OCI-LY1 (cell line): ENCODE measurements around the gene BZW2.
A peak's percentile ranks its signal among the peaks of the same experiment; 100 is the strongest.

Experiments
- H2AFZ ChIP-seq: fragments of 200-600 bp; sonication (generic), shearing (Covaris generic); 2 replicates; pipeline ENCODE4 v1.6.0; 2014; ENCODE audit warnings: antibody characterized with exemption, mild to moderate bottlenecking, low read length
- H3F3A ChIP-seq: fragments of 200-600 bp; sonication (generic), shearing (Covaris generic); 2 replicates; pipeline ENCODE4 v1.6.0; 2014; ENCODE audit warnings: mild to moderate bottlenecking, antibody characterized with exemption, low read length, moderate library complexity; ENCODE audit not compliant: insufficient read depth
- H3K27ac ChIP-seq: fragments of 200-600 bp; sonication (generic); 2 replicates; pipeline ENCODE4 v1.5.1; 2014; ENCODE audit warnings: low read length, mixed run types, mild to moderate bottlenecking, low read depth; ENCODE audit not compliant: poor library complexity, severe bottlenecking
- H3K27me3 ChIP-seq: fragments of 200-600 bp; sonication (generic); 2 replicates; pipeline ENCODE4 v1.6.0; 2014; ENCODE audit warnings: antibody characterized with exemption, mild to moderate bottlenecking, low read length, moderate library complexity; ENCODE audit not compliant: insufficient read depth
- H3K36me3 ChIP-seq: fragments of 200-600 bp; sonication (generic); 2 replicates; pipeline ENCODE4 v1.6.1; 2014; ENCODE audit warnings: mild to moderate bottlenecking, antibody characterized with exemption, low read length, moderate library complexity, mixed read lengths; ENCODE audit not compliant: insufficient read depth
- H3K4me1 ChIP-seq: fragments of 200-600 bp; sonication (generic); 2 replicates; pipeline ENCODE4 v1.5.1; 2014; ENCODE audit warnings: mild to moderate bottlenecking, low read length, moderate library complexity; ENCODE audit not compliant: insufficient read depth, severe bottlenecking
- H3K4me2 ChIP-seq: fragments of 200-600 bp; sonication (generic), shearing (Covaris generic); 2 replicates; pipeline ENCODE4 v1.6.1; 2014; ENCODE audit warnings: low read length
- H3K4me3 ChIP-seq: fragments of 200-600 bp; sonication (generic); 2 replicates; pipeline ENCODE4 v1.5.1; 2014; ENCODE audit warnings: low read length, low read depth, mild to moderate bottlenecking, mixed read lengths; ENCODE audit not compliant: poor library complexity, severe bottlenecking
- H3K79me2 ChIP-seq: fragments of 200-600 bp; shearing (Covaris generic); 2 replicates; pipeline ENCODE4 v1.6.1; 2016; ENCODE audit warnings: mixed run types, low read length, mixed read lengths; ENCODE audit not compliant: insufficient read depth
- H3K9ac ChIP-seq: fragments of 200-600 bp; sonication (generic), shearing (Covaris generic); 2 replicates; pipeline ENCODE4 v1.6.1; 2014; ENCODE audit warnings: mild to moderate bottlenecking, low read length, mixed read lengths
- H3K9me2 ChIP-seq: fragments of 200-600 bp; sonication (generic), shearing (Covaris generic); 2 replicates; pipeline ENCODE4 v1.6.1; 2014; ENCODE audit warnings: low read depth, mild to moderate bottlenecking, low read length, mixed read lengths
- H3K9me3 ChIP-seq: fragments of 200-600 bp; shearing (Covaris generic); 2 replicates; pipeline ENCODE4 v1.6.1; 2014; ENCODE audit warnings: low read length, mixed read lengths
- H4K20me1 ChIP-seq: fragments of 200-600 bp; sonication (generic), shearing (Covaris generic); 2 replicates; pipeline ENCODE4 v1.6.0; 2016; ENCODE audit warnings: mild to moderate bottlenecking, low read length; ENCODE audit not compliant: insufficient read depth
- EZH2 ChIP-seq: fragments of 200-600 bp; sonication (generic), shearing (Covaris generic); IDR thresholded peaks from 2 replicates; pipeline ENCODE4 v1.8.0; 2017; ENCODE audit warnings: borderline replicate concordance, mixed run types, mild to moderate bottlenecking, antibody characterized with exemption, low read length, moderate library complexity, mixed read lengths
- TF ChIP-seq, protein P1 (sequence below): fragments of 200-600 bp; sonication (generic), shearing (Covaris generic); IDR thresholded peaks from 2 replicates; pipeline ENCODE4 v1.5.1; 2017; ENCODE audit warnings: mild to moderate bottlenecking, antibody characterized with exemption, low read length, moderate library complexity, mixed read lengths

The BZW2 gene

GRCh38 chr7:16638282-16639280 lies 7.4 kb upstream of the BZW2 start:
- Histone ChIP-seq H2AFZ (no peak overlapping the region), H3K27ac (no peak overlapping the region)

DNA sequence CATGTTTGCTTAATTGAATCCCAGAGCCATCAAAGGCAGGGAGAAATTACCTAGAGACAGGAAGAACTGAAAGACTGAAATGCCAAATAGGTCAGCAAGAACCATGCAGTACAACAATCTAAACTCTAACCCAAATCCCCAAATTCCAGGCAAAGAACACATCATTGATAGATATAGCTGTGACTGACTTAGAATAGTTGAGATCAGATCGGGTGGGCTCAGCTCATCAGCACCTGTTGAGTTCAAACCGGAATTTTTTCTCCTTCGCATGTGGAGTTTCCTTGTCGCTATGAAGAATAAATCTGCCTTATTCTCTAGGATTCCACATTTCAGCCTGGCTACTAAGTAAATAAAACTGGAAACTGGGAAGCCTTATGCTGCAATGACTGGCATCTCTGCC lies 1.8 kb upstream of the BZW2 start:
- H3K9ac ChIP-seq = peak overlapping the region; percentile 79; the same call in 1 of the 2 replicates

More at GRCh38 chr7:16638282-16639280, 7.4 kb upstream of the BZW2 start:
- no peak overlapping the region for H3K4me2 ChIP-seq
- no peaks in the 10 kb centered on the region for H3K27me3 ChIP-seq
- H3K36me3 ChIP-seq = no peaks in the 10 kb centered on the region
- H3K4me3 ChIP-seq = no peak overlapping the region
- H4K20me1 ChIP-seq = no peaks in the 10 kb centered on the region
- H3K9me3 ChIP-seq = no peaks in the 10 kb centered on the region
- no peak overlapping the region for H3K9ac ChIP-seq
- H3K79me2 ChIP-seq = no peaks in the 10 kb centered on the region
- TF ChIP-seq, protein P1, sequence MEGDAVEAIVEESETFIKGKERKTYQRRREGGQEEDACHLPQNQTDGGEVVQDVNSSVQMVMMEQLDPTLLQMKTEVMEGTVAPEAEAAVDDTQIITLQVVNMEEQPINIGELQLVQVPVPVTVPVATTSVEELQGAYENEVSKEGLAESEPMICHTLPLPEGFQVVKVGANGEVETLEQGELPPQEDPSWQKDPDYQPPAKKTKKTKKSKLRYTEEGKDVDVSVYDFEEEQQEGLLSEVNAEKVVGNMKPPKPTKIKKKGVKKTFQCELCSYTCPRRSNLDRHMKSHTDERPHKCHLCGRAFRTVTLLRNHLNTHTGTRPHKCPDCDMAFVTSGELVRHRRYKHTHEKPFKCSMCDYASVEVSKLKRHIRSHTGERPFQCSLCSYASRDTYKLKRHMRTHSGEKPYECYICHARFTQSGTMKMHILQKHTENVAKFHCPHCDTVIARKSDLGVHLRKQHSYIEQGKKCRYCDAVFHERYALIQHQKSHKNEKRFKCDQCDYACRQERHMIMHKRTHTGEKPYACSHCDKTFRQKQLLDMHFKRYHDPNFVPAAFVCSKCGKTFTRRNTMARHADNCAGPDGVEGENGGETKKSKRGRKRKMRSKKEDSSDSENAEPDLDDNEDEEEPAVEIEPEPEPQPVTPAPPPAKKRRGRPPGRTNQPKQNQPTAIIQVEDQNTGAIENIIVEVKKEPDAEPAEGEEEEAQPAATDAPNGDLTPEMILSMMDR = no peak
- TF ChIP-seq EZH2 = no peak
- no peaks in the 10 kb centered on the region for H3K9me2 ChIP-seq
- 0 out of 2 replicates have a peak, but pooled peaks cover 5% of the 10 kb centered on the region for H3F3A ChIP-seq
- H3K4me1 ChIP-seq = no peaks in the 10 kb centered on the region

More for the DNA sequence above, 1.8 kb upstream of the BZW2 start:
- TF ChIP-seq, protein P1 = no peak
- no peak for TF ChIP-seq EZH2
- no peaks in the 10 kb centered on the region for H3K27me3 ChIP-seq
- peaks cover 34% of the 10 kb centered on the region for H3K4me1 ChIP-seq
- 0 out of 2 replicates have a peak, but pooled peaks cover 5% of the 10 kb centered on the region for H3F3A ChIP-seq
- no peaks in the 10 kb centered on the region for H3K9me3 ChIP-seq
- H3K79me2 ChIP-seq = peaks cover 28% of the 10 kb centered on the region
- H3K4me3 ChIP-seq = peak overlapping the region; percentile 96
- peaks cover 10% of the 10 kb centered on the region; the same call in 1 of the 2 replicates for H3K36me3 ChIP-seq
- H3K27ac ChIP-seq = no peak overlapping the region
- peaks cover 3% of the 10 kb centered on the region; the same call in 1 of the 2 replicates for H4K20me1 ChIP-seq
- peak overlapping the region; percentile 89 for H3K4me2 ChIP-seq
- no peaks in the 10 kb centered on the region for H3K9me2 ChIP-seq
- H2AFZ ChIP-seq = no peak overlapping the region
